C4-2B (cell line): ENCODE measurements around the gene PSEN1.

Source experiments
- CTCF ChIP-seq: fragments of 450-650 bp; conservative IDR thresholded peaks from 2 replicates; pipeline ENCODE4 v1.5.1; 2017; ENCODE audit warnings: mild to moderate bottlenecking
- ZFX ChIP-seq: fragments of 450-650 bp; IDR thresholded peaks from 2 replicates; pipeline ENCODE4 v1.6.1; 2017

- TF ChIP-seq CTCF: no peak
- no peak for TF ChIP-seq ZFX
Measured at GRCh38 chr14:73246387-73247150, 110.3 kb downstream of the PSEN1 start.
